ENCODE data around the gene UNK.

The UNK gene

GRCh38 chr17:75739801-75740200, 44.8 kb upstream of the UNK start:
- H3K4me3 ChIP-seq (ENCODE audit: low read depth, low read length), result no peak overlapping the region
- CTCF ChIA-PET, result interaction anchor here (1.1 to 13.1 kb wide), 3 partner anchors 8 to 187 kb away, joined by 3 to 174 read pairs (median 4); no protein-coding TSS in a partner anchor
- DNase-seq (ENCODE audit: low read depth, low spot score), result no peak

DNA sequence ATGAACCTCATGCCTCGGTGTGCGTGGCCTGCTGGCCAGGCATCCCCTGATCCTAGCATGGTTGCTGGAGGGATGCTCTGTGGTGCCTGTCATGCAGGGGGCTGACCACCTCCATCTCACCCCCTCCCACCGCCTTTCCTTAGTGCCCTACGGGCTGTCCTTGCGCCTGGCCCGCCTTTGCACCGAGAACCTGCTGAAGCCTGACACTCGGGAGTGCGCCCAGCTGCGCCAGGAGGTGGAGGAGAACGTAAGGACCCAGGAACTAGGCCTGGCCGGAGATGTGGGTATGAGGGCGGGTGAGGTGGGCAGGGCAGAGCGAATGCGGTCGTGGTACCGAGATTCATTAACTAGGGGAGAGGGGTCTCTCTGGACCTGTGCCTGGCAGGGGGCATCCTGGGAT, 44.4 kb upstream of the UNK start:
- no peak overlapping the region for H3K4me3 ChIP-seq (ENCODE audit: low read depth, low read length)
- ChIA-PET POLR2A (no interaction called here), CTCF (interaction anchor here (3.7 to 13.1 kb wide), 2 partner anchors 8 to 107 kb away, joined by 25 to 174 read pairs; partner anchors contain the start of gene SMIM5)
- no peak for DNase-seq (ENCODE audit: low read depth, low spot score)
- TF ChIP-seq CTCF (IDR thresholded peaks at IDR 0.05; ENCODE audit: insufficient read depth, low read length, missing control alignments), result no peak

More at GRCh38 chr17:75739801-75740200, 44.8 kb upstream of the UNK start:
- no peak for TF ChIP-seq CTCF (IDR thresholded peaks at IDR 0.05; ENCODE audit: insufficient read depth, low read length, missing control alignments)
- POLR2A ChIA-PET, result no interaction called here

- no peak for TF ChIP-seq CTCF (IDR thresholded peaks at IDR 0.05; ENCODE audit: insufficient read depth, low read length, missing control alignments)
- CTCF ChIA-PET, result interaction anchor here (2.1 to 13.1 kb wide), 3 partner anchors 7 to 107 kb away, joined by 7 to 174 read pairs (median 25); partner anchors contain the start of gene SMIM5
- POLR2A ChIA-PET, result no interaction called here
Observed at GRCh38 chr17:75740631-75741077, 44.0 kb upstream of the UNK start.

GRCh38 chr17:75742337-75742736, 42.3 kb upstream of the UNK start:
- no peak for TF ChIP-seq CTCF (IDR thresholded peaks at IDR 0.05; ENCODE audit: insufficient read depth, low read length, missing control alignments)
- CTCF ChIA-PET, result interaction anchor here (0.7 to 3.7 kb wide), 3 partner anchors 11 to 109 kb away, joined by 3 to 25 read pairs (median 7); partner anchors contain the start of gene SMIM5
- no peak overlapping the region for H3K4me3 ChIP-seq (ENCODE audit: low read depth, low read length)
- no peak for DNase-seq (ENCODE audit: low read depth, low spot score)
- POLR2A ChIA-PET, result no interaction called here

More at GRCh38 chr17:75740631-75741077, 44.0 kb upstream of the UNK start:
- no peak overlapping the region for H3K4me3 ChIP-seq (ENCODE audit: low read depth, low read length)
- DNase-seq (ENCODE audit: low read depth, low spot score), result no peak

DNA sequence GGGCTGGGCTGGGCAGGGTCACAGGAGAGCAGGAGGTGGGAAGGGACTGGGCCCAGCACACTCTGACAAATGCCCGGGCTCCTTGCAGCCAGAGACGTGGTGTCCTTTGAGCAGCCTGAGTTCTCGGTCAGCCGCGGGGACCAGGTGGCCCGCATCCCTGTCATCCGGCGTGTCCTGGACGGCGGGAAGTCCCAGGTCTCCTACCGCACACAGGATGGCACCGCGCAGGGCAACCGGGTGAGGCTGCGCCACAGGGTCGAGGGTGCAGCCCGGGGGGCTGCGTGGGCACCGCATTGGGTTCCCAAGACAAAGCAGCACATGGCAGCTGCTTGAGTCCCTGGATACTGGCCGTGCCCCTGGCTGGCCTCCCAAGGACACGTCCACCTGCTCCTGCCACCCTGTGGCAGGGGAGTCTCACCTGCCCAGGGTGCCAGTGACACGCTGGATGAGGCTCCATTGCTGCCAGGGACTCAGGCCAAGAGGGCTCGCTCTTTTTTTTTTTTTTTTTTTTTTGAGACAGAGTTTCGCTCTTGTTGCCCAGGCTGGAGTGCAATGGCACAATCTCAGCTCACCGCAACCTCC, 40.9 kb upstream of the UNK start:
- no peak for DNase-seq (ENCODE audit: low read depth, low spot score)
- ChIA-PET POLR2A (no interaction called here), CTCF (interaction anchor here (3.7 to 23.0 kb wide), 3 partner anchors 8 to 111 kb away, joined by 25 to 1427 read pairs (median 174); partner anchors contain the start of gene SMIM5)
- TF ChIP-seq CTCF (IDR thresholded peaks at IDR 0.05; ENCODE audit: insufficient read depth, low read length, missing control alignments), result no peak
- no peak overlapping the region for H3K4me3 ChIP-seq (ENCODE audit: low read depth, low read length)

DNA sequence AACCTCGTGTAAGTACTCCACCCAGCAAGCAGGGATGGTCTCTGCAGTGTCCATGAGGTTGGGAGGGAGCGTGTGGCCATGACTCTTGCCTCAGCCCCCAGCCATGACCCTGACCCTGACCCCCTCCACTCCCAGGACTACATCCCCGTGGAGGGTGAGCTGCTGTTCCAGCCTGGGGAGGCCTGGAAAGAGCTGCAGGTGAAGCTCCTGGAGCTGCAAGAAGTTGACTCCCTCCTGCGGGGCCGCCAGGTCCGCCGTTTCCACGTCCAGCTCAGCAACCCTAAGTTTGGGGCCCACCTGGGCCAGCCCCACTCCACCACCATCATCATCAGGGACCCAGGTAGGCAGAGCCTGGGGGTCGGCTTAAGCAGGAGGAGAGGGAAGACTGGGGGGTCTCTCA, 35.9 kb upstream of the UNK start:
- H3K4me3 ChIP-seq (ENCODE audit: low read depth, low read length), result no peak overlapping the region
- ChIA-PET CTCF (interaction anchor here (0.8 to 23.0 kb wide), 26 partner anchors 13 to 634 kb away, joined by 3 to 1427 read pairs (median 11); partner anchors contain the start of genes GALK1, LLGL2, MYO15B and RECQL5), POLR2A (interaction anchor here (0.6 kb wide), 1 partner anchor 71 kb away, joined by 3 read pairs; no protein-coding TSS in a partner anchor)
- no peak for DNase-seq (ENCODE audit: low read depth, low spot score)
- TF ChIP-seq CTCF (IDR thresholded peaks at IDR 0.05; ENCODE audit: insufficient read depth, low read length, missing control alignments), result no peak
